KG1 (cell line): ENCODE data around the gene CRIP2.

Source experiments
- DNase-seq: peaks from one replicate; lab custom pipeline; 2025; lab: John Stamatoyannopoulos, UW

Gene CRIP2

DNA sequence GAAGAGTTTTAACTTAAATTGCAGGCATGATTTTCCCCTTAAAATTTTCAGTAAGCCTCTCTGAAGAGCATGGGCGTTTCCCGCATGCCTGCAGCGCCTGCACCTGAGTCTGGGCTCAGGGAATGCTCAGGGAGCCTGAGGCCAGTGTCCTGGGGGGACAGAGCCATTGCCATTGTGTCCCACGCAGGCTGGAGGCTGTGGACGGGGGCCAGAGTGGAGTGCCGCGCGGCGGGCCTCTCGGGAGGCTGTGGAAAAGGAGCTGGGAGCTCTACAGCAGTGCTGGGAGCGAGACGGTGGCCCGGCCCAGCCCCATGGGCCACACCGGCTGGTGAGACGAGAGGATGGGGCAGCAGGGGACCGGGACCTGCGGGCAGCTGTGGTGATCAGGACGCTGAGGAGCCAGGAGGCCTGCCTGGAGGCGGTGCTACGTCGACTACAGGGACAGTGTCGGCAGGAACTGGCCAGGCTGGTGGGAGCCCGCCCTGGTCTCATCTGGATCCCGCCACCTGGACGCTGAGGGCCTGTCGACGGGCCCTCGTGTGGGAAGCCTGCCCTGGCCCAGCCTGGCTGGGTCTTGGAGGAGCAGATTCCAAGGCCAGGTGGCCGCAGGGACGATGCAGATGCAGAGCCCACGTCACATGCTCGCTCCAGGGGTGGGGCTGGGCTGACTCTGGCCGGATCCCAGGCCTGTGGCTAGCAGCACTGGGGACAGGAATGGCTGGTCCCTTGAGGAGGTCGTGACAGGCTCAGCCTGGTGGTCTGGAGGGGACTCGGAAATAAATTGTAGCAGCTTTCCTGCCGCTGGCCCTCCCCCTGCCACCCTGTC is 24.0 kb downstream of the CRIP2 start:
- no peak for DNase-seq

DNA sequence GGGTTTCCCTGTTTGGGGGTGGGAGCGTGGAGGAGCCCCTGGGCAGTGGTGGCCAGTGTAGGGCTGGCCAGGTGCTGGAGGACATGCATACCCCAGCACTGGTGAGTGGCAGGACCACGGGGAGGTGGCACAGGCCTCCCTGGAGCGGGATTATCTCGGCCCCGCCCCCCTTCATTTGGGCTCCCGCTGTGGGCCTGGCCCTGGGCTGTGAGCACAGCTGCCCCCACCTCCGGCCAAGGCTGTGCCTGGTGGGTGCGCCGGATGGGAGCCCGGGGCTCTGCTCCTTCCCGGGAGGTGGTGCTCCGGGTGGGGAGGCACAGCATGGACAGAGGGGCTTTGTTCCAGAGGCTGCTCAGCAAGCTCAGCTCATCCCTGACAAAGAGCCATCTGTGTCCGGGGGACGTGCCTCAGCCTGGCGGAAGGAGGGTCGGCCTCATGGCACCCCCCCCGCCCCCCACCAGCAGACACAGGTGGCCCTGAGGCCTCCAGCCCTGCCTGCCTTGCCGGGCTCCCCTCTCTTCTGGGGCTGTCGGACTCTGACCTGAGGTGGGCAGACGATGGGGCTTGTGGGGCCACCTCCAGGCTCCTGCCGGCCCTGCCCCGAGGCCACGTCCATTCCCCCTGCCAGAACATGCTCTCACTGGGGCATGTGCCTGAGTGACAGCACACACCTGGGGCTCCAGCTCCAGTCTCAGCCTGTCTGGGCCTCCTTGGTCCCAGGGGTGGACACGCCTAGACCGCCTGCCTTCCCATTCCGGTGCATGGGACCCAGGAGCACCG is 24.8 kb downstream of the CRIP2 start:
- no peak for DNase-seq

DNA sequence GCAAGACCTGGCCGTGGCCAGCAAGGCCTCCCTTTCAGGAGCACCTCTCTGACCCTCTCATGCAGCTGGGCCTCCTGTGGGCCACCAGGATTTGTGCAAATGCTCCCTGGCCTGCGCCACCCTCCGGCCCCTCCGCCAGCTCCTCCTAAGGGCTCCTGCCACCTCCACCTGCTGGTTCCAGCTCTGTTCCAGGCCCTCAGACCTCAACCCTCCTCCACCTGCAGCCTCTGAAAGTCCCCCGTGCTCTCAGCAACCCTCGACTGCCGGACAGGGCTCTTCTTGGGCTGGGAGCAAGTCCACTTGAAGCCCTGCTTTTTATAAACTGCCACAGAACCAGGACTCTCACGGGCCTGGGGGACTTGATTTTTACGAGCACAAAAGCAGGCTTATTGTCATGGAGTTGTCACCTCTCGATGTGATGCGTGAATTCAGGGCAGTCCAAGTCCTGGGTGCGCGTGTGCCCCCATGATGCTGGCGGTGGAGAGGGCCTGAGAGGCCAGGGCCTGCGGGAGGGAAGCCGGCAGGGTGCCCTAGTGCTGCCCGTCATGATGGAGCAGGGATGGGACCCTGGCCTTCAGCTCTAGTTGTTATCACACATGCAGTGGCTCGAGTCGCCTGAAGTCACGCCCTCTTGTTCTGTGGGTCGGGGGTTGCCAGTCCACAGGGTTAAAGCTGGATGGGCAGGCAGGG is 25.6 kb downstream of the CRIP2 start:
- DNase-seq: no peak

DNA sequence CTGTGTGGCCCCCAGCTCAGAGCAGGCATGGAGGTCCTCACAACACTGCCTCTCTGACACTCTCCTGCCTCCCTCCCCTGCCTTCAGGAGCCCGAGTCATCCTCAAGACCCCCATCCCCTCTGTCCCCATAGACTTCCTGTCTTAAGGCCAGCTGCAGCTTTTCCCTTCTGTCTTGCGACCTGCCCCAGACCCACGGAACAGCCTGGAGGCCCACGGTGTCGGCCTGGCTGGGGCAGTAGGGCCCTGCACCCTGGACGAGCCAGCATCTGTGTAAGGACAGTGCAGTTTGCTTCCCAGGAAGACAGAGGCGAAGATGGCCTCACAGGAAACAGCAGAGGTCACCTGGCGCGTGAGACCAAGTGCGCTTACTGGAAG is 26.1 kb downstream of the CRIP2 start:
- no peak for DNase-seq

DNA sequence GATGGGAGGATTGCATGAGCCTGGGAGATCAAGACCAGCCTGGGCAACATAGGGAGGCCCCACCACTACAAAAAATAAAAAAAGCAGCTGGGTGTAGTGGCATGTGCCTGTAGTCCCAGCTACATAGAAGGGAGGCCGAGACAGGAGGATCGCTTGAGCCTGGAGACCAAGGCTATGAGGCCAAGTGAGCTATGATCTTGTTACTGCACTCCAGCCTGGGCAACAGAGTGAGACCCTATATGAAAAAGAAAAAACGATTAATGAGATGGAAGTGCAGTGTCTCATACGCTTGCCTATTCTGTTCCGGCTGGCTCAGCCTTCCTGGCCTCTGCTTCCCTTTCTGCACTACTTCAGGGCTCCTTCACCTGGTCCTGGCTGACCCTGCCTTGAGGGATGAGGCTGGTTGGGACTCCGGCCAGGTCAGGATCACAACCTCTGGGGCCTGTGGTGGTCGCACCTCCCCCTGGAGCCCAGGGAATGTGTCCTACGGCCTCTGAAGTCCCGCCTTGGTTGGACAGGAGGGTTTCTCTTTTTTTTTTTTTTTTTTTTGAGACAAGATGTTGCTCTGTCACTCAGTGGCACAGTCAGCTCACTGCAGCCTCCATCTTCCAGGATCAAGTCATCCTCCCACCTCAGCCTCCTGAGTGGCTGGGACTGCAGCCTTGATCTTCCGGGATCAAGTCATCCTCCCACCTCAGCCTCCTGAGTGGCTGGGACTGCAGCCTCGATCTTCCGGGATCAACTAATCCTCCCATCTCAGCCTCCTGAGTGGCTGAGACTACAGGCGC is 27.1 kb downstream of the CRIP2 start:
- no peak for DNase-seq

GRCh38 chr14:105502446-105503295 is 28.1 kb downstream of the CRIP2 start:
- DNase-seq: no peak

- DNase-seq: no peak
Measured at GRCh38 chr14:105503296-105503640, 28.6 kb downstream of the CRIP2 start.

DNA sequence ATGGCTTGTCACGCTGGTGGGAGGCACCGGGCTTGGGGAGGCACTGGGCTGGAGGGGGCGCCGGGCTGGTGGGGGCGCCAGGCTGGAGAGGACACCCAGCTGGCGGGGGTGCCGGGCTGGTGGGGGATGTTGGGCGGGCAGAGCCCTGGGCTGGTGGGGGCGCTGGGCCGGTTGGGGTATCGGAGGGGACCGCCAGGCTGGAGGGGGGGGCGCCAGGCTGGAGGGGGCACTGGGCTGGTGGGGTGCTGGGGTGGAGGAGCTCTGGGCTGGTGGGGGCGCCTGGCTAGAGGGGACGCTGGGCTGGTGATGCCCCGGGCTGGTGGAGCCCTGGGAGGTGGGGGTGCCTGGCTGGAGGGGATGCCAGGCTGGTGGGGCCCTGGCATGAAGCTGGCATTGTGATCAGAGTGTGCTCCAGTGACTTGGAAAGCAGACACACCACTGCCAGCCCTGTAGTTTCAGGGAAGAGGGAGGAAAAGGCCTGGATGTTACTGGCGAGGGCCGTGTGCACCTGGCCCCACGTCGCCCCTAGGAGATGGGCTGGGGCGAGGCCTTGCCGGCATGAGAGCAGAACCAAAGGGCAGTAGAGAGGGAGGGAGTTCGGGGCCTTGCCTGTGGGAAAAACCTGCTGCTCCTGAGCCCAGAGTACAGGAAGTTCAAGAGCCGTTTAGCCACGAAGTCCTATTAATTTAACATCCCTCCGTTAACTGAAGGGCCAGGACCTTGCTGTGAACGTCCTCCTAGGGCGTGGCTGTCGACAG is 29.5 kb downstream of the CRIP2 start:
- DNase-seq: no peak

- no peak for DNase-seq
Measured at GRCh38 chr14:105505101-105505500, 30.5 kb downstream of the CRIP2 start.

DNA sequence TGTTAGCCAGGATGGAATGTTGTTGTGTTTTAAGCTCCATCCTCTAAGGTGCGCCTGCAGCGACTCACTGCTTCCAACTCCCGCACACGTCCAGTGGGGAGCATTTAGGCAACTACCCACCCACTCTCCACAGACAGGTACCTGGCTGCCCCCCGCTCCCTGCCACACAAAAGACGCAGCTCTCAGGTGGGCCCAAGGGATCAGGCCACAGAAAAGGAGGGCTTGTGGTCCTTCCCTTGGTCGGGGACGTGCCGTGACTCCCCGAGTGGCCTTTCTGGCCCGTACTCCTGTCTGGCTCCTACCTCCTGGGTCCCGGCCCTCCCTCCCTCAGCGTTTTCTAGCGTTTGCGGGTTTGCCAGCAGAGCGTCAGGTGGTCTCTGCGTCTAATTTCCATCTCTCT is 32.6 kb downstream of the CRIP2 start:
- no peak for DNase-seq

DNA sequence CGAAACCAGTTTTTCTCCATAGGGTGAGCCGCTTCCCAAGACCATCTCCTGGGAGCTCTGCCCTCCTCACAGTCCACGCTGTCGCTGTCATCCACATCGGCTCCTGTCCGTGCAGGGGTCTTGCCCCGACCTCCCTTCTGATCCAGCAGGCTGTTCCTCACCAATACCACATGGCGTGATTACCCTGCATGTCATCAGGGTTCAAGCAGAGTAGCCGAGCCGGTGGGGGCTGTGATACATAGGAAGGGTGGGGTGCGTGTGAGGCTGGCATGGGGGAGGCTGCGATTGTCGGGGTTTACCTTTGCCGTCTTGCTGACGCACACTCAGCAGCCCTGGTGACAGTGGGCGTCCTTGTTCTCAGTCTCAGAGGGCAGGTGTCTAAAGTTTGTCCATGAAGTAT is 33.4 kb downstream of the CRIP2 start:
- DNase-seq: no peak

DNA sequence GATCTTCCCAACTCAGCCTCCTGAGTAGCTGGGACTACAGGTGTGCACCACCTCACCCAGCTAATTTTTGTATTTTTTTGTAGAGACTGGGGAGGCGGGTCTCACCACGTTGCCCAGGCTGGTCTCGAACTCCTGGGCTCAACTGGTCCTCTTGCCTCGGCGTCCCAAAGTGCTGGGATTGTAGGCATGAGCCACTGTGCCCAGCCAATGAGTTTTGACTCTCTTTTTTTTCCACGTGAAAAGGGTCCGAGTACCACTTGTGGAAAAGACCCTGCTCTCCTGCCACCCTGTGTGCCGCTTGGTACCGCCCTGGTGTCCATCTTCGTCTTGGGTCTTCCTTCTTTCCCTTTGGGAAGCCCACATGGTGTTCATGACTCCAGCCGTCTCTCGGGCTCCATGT is 34.0 kb downstream of the CRIP2 start:
- no peak for DNase-seq

DNA sequence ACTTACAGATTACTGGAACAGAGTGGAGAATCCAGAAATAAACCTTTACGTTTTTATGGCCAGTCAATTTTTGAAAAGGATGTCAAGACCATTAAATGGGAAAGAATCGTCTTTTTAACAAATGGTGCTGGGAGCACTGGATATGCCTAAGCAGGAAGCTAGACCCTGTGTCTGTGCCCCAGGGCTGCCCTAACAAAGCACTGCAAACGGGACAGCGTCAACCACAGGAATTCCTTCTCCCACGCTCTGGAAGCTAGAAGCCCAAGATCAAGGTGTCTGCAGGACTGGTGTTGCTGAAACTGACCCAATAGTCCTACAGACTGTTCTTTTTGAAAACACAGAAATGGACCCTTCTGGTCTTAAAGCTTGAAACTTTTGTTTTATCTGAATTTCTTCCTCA is 42.5 kb downstream of the CRIP2 start:
- no peak for DNase-seq

DNA sequence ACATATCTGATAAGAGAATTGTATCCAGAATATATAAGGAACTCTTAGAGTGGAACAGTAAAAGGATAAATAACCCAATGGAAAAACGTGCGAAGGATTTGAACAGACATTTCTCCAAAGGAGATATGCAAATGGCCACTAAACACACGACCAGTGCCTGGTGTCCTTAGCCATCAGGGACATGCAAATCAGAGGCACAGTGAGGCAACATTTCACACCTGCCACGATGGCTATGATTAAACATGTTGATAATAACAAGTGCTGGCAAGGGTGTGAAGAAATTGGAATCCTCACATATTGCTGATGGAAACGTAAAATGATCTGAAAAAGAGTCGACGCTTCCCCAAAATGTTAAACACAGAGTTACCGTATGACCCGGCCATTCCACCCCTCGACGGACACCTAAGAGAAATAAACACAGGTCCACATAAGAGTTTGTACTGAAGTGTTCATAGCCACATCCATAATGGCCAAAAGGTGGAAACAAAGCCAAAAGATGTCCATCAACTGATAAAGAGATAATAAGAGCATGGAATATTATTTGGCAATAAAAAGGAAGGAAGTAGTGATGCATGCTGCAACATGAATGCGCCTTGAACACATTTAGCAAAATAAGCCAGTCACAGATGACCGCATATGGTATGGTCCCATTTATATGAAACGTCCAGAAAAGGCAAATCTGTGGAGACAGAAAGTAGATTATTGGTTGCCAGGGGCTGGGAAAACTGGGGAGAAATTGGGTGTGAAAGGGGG is 45.5 kb downstream of the CRIP2 start:
- DNase-seq: no peak

DNA sequence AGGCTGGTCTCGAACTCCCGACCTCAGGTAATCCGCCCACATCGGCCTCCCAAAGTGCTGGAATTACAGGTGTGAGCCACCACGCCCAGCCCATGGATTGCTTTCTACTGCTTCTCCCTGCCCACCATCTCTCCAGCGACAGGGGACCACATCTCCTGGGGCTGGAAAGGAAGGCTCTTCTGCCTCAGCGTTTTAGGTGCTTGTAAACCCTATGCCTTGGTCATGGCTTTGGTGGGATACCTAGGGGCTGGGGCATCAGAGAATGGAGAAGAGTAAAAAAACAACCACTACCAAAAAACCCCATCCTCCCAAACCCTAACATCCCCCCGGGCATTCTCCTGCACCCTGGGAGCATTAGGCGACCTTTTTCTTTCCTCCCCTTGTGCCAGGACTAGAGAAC is 50.7 kb downstream of the CRIP2 start:
- DNase-seq: no peak

DNA sequence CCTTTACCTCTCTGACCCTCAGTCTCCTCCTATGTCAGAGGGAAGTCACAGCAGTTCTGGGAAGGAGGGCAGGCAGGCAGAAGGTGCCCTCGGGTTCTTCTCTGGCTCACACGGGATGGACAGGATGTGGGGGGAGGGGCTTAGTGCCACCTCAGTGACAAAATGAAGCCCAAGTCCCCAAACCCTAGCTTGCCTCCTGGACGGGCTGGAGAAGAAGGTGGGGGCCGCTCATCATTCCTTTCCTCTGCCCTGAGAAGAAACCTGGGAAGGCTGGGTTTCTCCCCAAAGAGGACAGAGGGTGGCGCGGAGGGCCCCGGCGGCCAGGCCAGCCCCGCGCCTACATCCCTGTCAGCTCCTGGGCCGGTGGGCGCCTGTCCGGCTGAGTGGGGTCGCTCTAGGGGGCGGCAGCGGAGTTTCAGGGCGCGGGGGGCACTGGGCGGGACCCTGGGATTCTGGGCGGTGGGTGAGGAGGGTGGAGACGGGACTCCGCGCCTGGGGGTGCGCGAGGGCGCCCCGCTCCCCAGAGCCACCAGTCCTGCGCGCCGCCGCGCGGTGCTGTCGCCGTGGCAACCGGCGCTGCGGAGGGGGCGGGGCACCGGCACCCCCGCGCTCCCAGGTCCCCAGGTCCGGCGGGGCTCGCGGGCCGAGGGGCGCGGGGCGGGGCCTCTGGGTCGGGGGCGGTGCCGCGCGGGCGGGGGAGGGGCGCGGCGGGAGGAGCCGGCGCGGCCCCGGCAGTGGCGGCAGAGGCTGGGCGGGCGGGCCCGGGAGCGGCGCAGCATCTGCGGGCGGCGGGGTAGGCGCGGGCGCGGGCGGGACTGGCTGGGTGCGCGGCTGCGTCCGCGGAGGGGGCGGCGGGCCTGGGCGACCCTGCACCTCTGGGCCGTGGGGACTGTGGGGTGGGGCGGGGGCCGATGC is 51.5 kb downstream of the CRIP2 start, which contains the start of gene TMEM121:
TMEM121 (plus strand) TSS at position 723 of the 915 bp plus-strand sequence. CDS start 2,252 bp downstream, outside the sequence.
- no peak for DNase-seq

DNA sequence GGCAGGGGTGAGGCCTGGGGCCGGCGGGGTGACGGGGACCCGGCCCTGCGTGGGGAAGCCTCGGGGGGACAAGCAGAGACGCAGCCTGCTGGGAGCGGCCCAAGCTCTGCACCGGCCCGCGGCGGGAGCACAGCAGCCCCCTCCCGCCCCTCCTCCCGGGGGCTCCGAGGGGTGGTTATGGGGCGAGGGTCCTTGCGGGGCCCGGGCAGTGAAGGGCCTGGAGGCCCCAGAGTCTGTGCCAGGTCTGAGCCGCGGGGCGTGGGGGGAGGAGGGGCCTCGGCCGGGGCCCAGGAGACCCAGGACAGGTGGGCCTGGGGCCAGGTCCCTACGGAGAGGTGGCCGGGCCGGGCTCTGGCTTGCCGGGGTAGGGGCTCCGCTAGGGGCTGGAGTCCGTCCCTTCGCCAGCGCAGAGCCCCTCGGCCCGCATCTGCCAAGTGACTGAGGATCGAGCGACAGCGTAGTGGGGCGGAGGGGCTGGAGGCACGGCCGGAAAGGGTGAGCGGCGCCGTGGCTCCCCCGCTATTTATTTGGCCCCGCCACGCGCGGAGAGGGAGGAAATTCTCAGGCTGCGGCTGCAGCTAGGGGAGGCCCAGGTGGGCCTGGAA is 52.3 kb downstream of the CRIP2 start:
- no peak for DNase-seq

DNA sequence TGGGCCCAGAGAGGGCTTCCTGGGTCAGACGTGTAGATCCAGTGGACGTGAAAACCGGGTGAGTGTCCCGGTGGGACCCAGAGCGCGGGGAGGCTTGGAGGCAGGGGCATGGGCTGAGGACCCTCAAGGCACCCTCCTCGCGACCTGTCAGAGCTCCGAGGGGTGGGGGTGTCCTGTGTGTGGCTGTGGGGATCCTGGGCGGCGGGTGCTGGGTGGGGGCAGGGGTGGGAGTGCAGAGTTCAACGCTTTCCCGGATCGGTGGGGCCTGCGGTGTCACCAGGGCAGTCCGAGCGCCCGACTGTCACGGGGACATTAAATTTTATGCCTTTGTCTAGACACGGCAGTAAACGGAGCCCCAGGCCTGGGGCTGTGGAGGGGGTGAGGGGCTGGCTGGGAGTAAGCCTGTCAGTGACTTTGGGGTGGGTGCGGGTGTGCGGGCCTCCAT is 52.8 kb downstream of the CRIP2 start:
- no peak for DNase-seq
